GM18909 (cell line): ENCODE measurements around the gene TANGO2.
"Not testable (repeated sequence)": the region's sequence is repeated elsewhere in the genome, so short reads cannot be mapped to it uniquely, and the experiment has no call there.

Experiments used
- ATAC-seq: cut with Tn5 transposase; IDR thresholded peaks from one replicate; pipeline ENCODE4 v1.9.1; 2021; ENCODE audit warnings: mild to moderate bottlenecking; ENCODE audit not compliant: unreplicated experiment, poor library complexity

TANGO2 gene

DNA sequence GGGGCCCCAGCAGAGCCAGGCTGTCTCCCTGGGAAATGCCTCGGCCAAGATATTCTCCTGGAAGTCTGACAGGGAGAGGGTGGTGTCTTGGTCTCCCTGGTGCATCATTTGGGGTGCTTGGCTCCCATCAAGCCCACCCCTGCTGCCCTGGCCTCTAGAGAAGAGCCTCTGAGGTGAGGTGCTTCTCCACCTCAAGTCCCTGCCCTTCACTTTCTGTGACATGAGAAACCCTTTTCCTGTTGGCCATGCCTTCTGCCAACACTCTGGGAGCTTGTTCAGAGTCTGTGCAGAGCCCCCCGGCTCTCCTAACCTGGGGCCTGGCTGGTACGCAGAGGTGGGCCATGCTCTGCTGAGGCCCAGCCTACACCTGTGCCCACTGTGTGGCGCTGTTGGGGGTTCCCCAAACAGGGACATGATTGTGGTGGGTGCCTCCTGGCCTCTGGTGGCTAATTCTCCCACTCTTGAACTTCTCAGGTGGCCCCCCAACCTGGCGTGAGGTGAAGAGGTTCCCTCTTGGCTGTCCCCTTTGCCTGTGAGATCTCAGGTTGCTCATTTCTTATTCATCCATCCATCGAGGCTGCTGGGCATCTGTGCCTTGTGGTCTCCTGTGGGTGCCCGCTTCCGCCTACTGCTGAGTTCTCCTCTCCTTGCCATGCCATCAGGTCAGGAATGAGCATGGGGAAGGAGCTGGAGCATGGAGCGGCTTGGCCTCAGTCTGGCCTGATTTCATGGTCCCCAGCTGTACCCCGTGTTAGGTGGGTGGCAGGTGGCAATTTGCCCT is 40.0 kb downstream of the TANGO2 start:
- ATAC-seq = no peak

DNA sequence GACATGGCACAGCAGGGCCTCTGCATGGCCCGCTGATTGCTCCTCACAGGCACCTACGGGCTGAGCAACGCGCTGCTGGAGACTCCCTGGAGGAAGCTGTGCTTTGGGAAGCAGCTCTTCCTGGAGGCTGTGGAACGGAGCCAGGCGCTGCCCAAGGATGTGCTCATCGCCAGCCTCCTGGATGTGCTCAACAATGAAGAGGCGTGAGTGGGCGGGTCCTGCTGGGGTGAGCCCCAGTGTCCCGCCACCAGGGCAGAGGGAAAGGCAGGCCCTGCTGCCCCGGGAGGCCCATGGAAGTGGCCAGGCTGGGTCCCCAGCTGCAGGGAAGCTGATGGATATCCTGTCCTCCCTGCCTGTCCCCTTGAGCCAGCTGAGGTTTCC is 40.6 kb downstream of the TANGO2 start:
- ATAC-seq = no peak

DNA sequence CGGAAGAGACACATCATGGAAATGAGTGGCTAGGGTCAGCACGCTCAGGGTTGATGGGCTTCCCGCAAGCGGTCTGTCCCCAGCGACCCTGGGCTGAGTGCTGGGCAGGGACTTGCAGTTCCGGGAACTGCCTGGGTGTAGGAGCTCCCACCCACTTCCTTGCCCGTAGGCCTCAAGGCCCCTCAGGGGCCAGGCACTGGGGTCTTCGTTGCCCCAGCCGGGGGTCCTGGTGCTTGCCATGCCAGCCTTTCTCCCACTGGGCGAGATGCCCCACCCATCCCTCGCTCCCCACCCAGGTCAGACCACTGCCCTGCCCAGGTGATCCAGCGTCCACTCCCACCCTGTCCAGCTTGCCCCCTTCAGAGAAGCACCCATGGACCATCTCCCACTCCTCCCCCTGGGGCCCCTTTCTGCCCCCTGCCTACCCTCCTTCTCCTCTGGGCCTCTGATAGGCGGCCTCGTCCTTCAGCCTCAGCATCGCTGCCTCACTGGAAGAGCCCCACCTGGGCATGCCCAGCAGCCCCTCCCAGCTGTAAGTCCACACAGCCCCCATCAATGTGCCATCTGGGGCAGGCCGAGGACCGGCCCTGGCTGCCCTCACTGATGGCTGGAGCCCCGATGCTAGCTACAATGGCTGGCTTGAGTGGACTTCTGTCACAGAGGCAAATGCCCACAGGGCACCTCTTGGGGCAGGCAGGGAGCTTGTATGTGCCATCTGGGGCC is 41.3 kb downstream of the TANGO2 start:
- ATAC-seq = no peak

DNA sequence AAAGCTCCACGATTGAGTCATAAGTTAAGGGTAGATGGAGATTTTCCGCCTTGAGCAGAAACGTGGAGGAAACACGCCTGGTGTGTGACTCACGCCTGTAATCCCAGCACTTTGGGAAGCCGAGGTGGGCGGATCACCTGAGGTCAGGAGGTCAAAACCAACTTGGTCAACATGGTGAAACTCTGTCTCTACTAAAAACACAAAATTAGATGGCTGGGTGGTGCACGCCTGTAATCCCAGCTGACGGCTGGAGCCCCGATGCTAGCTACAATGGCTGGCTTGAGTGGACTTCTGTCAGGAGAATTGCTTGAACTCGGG is 41.8 kb downstream of the TANGO2 start:
- ATAC-seq = no peak

DNA sequence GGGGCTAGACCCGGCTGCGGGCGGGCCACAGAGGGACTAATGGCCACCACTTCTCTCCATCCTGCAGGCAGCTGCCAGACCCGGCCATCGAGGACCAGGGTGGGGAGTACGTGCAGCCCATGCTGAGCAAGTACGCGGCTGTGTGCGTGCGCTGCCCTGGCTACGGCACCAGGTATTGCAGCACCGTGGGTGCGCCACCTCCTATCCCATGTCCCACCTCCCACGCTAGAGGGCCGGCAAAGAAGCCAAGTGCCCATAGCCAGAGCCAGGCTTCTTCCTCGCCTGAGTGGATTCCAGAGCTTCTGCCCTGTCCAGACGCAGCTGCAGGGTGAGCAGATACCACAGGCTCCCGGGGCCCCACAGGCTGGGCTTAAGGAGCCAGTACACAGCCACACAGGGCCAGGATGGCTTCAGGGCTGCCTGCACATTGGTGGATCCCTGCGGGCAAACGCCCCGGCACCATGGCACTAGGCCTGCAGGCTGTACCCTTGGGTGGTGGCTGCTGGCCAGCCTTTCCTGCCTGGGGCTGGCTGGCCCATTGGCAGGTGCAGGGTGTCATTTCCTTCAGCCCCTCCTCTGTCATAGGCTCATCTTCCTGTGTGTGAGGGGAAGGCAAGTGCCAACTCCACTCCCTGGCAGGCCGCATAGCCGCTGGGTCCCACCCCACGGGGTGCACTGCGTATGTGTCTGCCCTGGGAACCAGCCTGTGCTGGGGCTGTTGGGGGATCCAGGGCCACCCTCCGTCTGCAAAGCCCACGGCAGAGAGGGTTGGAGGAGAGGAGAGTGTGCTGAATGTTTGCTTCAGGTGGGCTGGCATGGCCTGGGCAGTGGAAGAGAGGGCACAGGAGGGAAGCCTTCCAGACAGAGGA is 42.6 kb downstream of the TANGO2 start:
- ATAC-seq = no peak

DNA sequence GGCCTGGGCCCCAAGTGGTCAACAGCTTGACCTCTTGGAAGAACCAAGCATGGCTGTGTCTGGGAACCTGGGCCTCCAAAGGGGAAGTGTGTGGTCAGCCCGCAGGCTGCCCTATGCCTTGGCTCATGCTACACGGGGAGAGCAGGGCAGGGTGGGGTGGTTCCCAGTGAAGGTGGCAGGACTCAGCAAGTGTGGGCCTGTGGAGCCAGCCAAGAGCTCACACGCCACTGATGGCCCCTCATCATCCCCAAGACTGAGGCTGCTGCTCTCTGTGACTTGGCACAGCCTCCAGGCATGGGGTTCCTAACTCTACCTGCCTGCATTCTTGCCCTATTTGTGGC is 43.2 kb downstream of the TANGO2 start:
- no peak for ATAC-seq

DNA sequence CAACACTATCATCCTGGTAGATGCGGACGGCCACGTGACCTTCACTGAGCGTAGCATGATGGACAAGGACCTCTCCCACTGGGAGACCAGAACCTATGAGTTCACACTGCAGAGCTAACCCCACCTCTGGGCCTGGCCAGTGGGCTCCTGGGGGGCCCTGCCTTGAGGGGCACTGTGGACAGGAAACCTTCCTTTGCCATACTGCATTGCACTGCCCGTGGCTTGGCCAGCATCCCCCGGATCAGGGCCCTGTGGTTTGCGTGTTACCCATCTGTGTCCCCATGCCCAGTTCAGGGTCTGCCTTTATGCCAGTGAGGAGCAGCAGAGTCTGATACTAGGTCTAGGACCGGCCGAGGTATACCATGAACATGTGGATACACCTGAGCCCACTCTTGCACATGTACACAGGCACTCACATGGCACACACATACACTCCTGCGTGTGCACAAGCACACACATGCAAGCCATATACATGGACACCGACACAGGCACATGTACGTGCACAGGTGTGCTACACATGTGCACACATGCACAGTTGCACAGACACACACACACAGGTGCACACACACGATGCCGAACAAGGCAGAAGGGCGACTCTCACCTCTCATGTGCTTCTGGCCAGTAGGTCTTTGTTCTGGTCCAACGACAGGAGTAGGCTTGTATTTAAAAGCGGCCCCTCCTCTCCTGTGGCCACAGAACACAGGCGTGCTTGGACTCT is 43.8 kb downstream of the TANGO2 start:
- no peak for ATAC-seq

DNA sequence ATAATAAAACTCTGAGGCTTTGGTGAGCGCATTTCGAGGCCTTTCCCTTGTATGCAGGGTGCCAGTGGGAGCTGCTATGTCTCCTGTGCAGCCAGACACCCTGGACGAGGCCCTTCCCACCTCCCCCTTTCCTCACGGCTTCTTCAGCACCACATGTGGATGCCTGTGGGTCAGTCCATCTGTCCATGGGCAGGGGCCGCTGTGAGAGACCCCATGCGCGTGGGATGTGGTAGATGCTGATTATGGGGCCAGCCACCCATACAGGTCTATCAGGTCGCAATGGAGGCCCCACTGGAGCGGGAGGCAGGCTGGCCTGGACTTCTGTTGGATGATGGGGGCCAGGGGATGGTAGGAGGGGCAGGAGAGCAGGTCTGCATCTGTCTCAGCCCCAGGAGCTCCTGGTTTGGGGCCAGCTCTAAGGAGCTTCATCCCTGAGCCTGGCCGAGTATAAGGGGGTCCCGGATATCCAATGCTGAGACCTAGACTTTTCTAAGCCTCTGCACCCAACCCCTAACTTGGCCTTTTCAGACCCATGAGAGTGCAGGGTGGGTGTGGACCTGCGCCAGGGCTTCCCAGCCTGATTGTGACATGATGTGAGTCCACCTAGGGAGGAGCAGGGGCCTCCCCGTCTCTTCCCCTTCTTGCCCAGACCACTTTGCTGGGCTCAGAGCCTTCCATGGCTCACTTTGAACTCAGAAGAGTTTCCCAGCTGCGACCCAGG is 45.1 kb downstream of the TANGO2 start:
- no peak for ATAC-seq

DNA sequence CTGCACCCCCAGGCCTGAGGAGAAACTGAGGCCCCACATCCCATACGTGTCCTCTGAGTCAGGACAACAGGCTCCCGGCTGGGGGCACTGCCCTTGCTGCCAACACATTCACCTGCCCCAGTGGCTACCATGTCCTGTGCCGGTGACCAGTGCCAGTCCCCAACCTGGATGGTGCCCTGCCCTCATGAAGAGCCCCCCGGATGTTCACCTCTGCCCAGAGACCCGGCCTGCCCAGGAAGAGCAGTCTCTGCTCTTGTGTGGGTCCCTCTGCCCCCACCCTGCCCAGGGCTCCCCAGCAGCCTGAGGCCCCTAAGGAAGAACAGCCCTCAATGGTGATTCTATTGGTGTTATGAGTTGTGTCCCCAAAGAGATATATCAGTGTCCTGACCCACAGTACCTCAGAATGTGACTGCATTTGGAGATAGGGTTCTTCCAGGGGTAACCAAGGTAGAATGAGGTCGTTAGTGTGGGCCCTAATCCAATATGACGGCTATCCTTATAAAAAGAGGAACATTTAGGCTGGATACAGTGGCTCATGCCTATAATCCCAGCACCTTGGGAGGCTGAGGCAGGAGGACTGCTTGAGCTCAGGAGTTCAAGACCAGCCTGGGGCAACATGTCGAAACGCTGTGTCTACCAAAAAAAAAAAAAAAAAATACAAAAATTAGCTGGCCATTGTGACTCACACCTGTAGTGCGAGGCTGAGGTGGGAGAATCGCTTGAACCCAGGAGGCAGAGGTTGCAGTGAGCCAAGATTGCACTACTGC is 45.9 kb downstream of the TANGO2 start:
- ATAC-seq = no peak

DNA sequence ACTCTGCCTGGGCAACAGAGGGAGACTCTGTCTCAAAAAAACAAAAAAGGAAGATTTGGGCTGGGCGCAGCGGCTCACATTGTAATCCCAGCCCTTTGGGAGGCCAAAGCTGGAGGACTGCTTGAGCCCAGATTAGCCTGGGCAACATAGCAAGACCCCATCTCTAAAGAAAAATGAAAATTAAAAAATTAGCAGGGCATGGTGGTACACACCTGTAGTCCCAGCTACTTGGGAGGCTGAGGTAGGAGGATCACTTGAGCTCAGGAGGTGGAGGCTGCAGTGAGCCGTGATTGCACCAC is 46.4 kb downstream of the TANGO2 start:
- ATAC-seq = not testable (repeated sequence)

DNA sequence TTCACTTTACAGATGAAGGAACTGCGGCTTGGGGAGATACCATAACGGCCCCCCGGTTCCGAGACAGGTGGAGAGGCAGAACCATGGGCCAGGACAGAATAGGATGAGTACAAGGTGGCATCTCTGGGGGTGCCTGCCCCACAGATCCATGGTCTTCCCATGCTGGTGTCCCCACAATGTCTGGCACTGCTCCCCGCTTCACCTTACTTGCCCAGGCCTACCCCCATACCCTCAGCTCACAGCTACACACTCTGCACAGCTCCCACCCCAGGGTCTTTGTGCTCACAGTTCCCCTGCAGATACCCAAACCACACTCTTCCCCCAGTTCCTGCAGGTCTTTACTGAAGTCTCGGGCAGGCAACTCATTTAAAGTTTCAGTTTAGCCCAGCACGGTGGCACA is 47.7 kb downstream of the TANGO2 start:
- no peak for ATAC-seq

DNA sequence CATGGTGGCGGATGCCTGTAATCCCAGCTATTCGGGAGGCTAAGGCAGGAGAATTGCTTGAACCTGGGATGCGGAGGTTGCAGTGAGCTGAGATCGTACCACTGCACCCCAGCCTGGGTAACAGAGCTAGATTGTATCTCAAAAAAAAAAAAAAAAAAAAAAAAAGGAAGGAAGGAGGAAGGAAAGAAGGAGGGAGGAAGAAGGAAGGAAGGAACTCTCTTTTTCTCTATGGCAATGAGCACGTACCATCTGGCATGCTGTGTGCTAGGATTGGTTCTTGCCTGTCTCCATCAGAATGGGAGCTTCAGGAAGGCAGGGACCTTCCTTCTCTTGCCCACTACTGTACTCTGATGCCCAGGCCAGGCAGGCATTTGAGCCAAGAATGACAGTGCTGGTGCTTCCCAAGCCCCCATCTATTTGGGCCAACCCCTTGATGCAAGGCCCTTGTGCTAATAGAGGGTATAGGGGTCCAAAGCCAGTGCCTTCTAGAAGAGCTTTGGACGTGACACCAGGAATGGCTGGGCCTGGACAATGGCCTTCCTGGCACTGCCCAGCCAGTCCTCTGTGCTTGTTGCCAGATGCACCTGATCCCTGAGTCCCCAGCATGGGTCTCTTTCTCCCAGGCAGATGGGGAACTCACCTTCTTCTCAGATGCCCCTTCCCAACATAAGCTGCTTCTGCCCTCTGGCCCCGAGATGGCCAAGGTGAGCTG is 48.6 kb downstream of the TANGO2 start:
- no peak for ATAC-seq

DNA sequence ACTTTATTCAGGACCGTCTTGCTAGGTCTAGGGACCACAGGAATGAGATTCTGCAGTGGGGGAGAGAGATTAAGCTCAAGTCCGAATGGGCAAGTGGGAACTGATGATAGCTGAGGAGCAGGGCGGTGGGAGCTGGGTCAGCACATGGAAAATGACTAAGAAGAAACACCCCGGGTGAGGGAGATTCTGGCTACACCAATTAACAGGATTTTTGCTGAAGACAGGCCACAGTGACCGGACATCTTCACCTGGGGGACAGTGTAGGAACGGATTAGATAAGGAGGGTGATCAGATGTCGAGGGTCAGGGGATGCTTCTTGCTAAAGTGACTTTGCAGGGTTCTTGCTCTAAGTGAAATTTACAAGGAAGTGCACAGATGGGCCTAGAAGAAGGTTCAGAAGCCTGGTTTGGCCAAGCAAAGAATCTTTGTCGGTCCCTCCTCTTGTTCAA is 50.6 kb downstream of the TANGO2 start:
- no peak for ATAC-seq

DNA sequence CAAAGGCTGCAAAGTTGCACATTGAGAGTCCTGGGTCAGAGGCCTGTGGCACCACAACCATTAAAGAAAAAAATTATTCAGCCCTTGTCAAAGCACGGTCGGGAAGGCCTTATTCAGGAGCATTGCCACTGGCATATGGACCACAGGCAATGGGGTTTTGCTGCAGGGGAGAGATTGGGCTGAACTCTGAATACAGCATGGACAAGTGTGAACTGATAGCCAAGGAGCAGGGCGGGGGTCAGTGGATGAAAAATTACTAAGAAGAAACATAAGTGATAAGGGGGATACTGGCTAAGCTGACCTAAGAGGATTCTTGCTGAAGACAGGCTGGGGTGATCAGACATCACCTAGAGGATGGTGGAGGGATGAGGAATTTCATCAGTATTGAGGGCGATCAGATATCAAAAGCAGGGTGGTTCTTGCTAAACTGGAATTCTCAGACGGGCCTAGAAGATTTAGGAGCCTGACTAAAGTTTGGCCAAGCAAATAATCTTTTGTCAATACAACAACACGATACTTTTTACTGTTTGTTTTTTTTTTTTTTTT is 55.8 kb downstream of the TANGO2 start:
- ATAC-seq = no peak

DNA sequence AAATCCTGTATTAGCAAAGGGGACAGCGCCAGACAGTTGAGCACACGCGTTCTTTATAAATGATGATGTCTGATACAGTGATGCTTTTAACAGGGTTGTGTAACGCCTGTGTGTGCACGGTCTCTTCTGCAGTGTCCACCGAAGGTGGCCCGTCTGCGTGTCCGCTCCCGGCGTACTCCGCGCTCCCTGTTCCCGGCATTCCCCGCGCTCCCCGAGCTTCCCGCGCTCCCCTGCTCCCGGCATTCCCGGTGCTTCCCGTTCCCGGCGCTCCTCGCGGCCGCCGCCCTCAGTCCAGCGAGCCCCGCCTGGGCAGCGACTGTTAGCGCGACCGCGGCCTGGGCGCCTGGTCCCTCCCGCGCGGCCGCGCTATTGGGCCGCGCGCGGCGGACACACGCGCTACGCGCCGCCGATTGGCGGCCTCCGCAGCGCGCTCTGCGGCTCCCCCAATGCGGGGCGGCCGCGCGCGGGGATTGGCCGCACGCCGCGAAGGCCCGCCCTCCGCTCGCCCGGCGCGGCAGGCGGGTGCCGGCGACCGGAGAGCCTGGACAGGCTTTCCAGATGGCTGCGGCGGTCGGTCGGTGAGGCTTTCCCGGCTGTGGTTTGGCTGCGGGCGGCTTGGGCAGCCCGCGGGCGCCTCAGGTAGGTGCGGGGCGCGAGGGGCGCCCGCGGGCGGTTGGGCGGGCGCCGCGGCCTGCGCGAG is 59.0 kb downstream of the TANGO2 start, which contains the start of gene DGCR8:
Gene DGCR8, plus strand, starts transcription at position 497 of the 700 bp plus-strand sequence. CDS start 5,723 bp downstream, outside the sequence.
- ATAC-seq = peak; percentile 79

DNA sequence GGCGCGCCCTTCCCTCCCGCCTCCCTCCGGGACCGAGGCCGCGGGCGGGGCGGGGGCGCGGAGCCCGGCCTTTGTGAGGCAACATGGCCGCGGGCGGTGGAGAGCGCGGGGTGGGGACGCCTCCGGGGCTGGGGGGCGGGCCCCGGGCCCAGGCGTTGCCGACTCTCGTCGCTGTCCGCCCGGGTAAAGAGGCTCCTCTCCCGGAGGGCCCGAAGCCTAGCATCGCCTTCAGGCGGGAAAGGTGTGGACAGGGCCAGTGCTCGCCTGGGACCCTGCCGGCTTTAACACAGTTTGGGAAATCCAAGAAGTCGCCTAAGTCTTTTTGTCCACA is 59.5 kb downstream of the TANGO2 start:
- peak; percentile 51 for ATAC-seq

DNA sequence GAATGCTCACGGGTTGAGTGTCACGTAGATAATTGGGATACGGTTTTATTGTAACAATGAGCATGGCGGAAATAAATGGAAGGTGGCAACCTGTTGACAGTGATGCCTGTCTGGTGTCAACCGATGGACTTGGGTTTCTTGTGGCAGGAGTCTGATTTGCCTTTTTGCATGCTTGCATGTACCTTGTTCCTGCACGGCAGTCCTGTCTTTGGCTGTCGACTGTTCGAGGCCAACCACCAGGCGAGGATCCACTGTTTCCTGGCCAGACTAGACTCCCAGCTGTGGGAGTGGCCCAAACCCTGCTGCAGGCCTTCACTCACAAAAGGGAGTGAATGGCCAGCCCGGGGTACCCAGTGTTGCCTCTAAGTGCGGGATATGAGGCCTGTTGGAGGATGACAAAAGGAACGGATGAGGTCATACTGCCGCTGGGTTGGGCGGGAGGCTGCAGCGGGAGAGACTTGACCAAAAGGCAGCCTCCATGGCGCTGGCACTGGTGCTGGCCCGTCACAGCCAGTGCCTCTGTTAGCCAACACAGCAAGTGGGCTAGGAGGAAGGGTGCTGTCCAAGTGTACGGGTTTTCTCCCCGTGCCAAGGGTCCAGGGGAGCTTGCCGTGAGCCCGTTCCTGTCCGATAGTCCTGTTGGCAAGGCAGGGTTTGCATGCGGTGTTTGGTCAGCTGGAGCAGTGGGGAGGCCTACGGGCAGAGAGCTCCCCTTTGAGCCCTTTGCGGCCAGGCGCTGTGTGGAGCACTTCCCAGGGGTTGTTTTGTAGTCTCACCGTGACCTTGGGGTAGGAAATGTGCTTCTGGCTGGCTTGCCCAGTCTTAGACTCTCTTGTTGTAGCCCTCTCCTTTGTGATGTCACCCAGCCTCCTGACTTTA is 60.1 kb downstream of the TANGO2 start:
- no peak for ATAC-seq
